ENCODE measurements around the gene CAMK2B. TPM values are rescaled to one million over a fixed set of nuclear protein-coding genes. Genes with fewer than 3 reads are reported as not detected.
A peak's percentile ranks its signal among the peaks of the same experiment; 100 is the strongest.

CAMK2B gene
- total and polyA plus RNA-seq, 9 donors, result 0.22 to 1.4 (median 0.45) TPM; not detected in 2

- no peak for TF ChIP-seq CTCF (IDR thresholded peaks at IDR 0.05)
- TF ChIP-seq EP300 (IDR thresholded peaks at IDR 0.05), result no peak
- TF ChIP-seq POLR2A (IDR thresholded peaks at IDR 0.05), result no peak
- Histone ChIP-seq H3K27me3 (no peaks in the 10 kb centered on the region), H3K9me3 (no peaks in the 10 kb centered on the region), H3K27ac (no peak overlapping the region), H3K4me1 (ENCODE audit: insufficient read depth) (no peaks in the 10 kb centered on the region), H3K36me3 (no peaks in the 10 kb centered on the region), H3K4me3 (no peak overlapping the region)
- no peak for DNase-seq
- intact Hi-C loops (cut with DNase I), result no loop called here
- WGBS, 3 donors, result 92 to 94% (median 93%) methylated on average over 26 of the region's 26 CpGs
Measured at GRCh38 chr7:44220046-44220357, 105.4 kb downstream of the CAMK2B start.

GRCh38 chr7:44219371-44220045, 105.9 kb downstream of the CAMK2B start:
- peak in 1 of 5 donors; percentile 8 for DNase-seq
- Histone ChIP-seq H3K9me3 (no peaks in the 10 kb centered on the region), H3K27me3 (no peaks in the 10 kb centered on the region), H3K36me3 (no peaks in the 10 kb centered on the region), H3K27ac (no peak overlapping the region), H3K4me1 (ENCODE audit: insufficient read depth) (no peaks in the 10 kb centered on the region), H3K4me3 (no peak overlapping the region)
- intact Hi-C loops (cut with DNase I), result no loop called here
- 92 to 95% (median 95%) methylated on average over 18 of the region's 18 CpGs for WGBS, 3 donors
- TF ChIP-seq POLR2A (IDR thresholded peaks at IDR 0.05), result no peak
- TF ChIP-seq EP300 (IDR thresholded peaks at IDR 0.05), result no peak
- no peak for TF ChIP-seq CTCF (IDR thresholded peaks at IDR 0.05)

- peak in 1 of 5 donors; percentile 7 for DNase-seq
- 69% methylated on average over 26 of the region's 26 CpGs for WGBS, 3 donors
- H3K4me3 ChIP-seq, result no peak overlapping the region
Measured at GRCh38 chr7:44218418-44219201, 106.8 kb downstream of the CAMK2B start.

GRCh38 chr7:44217852-44218402, 107.5 kb downstream of the CAMK2B start:
- H3K36me3 ChIP-seq, result no peaks in the 10 kb centered on the region
- no peak overlapping the region for H3K27ac ChIP-seq
- no peaks in the 10 kb centered on the region for H3K9me3 ChIP-seq
- no peak for TF ChIP-seq EP300 (IDR thresholded peaks at IDR 0.05)
- TF ChIP-seq CTCF (IDR thresholded peaks at IDR 0.05), result no peak
- no peak for TF ChIP-seq POLR2A (IDR thresholded peaks at IDR 0.05)
- WGBS, 3 donors, result 71 to 74% (median 72%) methylated on average over 17 of the region's 17 CpGs
- no peak overlapping the region for H3K4me3 ChIP-seq
- no peaks in the 10 kb centered on the region for H3K4me1 ChIP-seq (ENCODE audit: insufficient read depth)
- no peaks in the 10 kb centered on the region for H3K27me3 ChIP-seq
- intact Hi-C loops (cut with DNase I), result no loop called here
- DNase-seq, result peak in 1 of 5 donors; percentile 13

More at GRCh38 chr7:44218418-44219201, 106.8 kb downstream of the CAMK2B start:
- H3K27ac ChIP-seq, result no peak overlapping the region
- H3K27me3 ChIP-seq, result no peaks in the 10 kb centered on the region
- no peaks in the 10 kb centered on the region for H3K36me3 ChIP-seq
- H3K4me1 ChIP-seq (ENCODE audit: insufficient read depth), result no peaks in the 10 kb centered on the region
- TF ChIP-seq POLR2A (IDR thresholded peaks at IDR 0.05) (no peak), EP300 (IDR thresholded peaks at IDR 0.05) (no peak), CTCF (IDR thresholded peaks at IDR 0.05) (no peak)
- intact Hi-C loops (cut with DNase I), result no loop called here
- H3K9me3 ChIP-seq, result no peaks in the 10 kb centered on the region
